Vagina (tissue), 2 donors: ENCODE results near the gene GINS1.

Experiments
- CTCF ChIP-seq, 3 experiments: fragments of 450-650 bp in 2 of 3; fragments of 200-600 bp in 1 of 3; sonication (generic) in 1 of 3; IDR thresholded peaks; one replicate each; pipeline ENCODE4 v1.5.1; 2017 to 2019; ENCODE audit warnings: antibody characterized with exemption in 3 of 3, mild to moderate bottlenecking in 2 of 3, moderate library complexity in 2 of 3
- POLR2A ChIP-seq, 2 donors: fragments of 450-650 bp; IDR thresholded peaks; one replicate each; pipeline ENCODE4 v1.6.1; 2017; ENCODE audit warnings: antibody characterized with exemption in 2 of 2, mild to moderate bottlenecking in 2 of 2, moderate library complexity in 2 of 2
- POLR2AphosphoS5 ChIP-seq, 2 donors: sonication (generic); formaldehyde crosslinking; IDR thresholded peaks; one replicate each; pipeline ENCODE4 v1.9.0; 2017; ENCODE audit warnings: antibody characterized with exemption in 2 of 2, mild to moderate bottlenecking in 2 of 2, low read depth in 1 of 2; ENCODE audit not compliant: insufficient read depth in 1 of 2

- TF ChIP-seq CTCF (IDR thresholded peaks at IDR 0.05) (no peak), POLR2A (IDR thresholded peaks at IDR 0.05) (no peak), POLR2AphosphoS5 (IDR thresholded peaks at IDR 0.05; ENCODE audit: insufficient read depth in 1 of 2, low read depth in 1 of 2) (no peak)
Measured at GRCh38 chr20:25483431-25484132, 76.1 kb downstream of the GINS1 start.
